Frontal cortex (tissue), 4 donors: Measurements from ENCODE around the gene CFAP251. TPM values are rescaled to one million over a fixed set of nuclear protein-coding genes. Genes with fewer than 3 reads are reported as not detected.

Source experiments
- DNase-seq, 2 donors: peaks; one replicate each; pipeline ENCODE4 v3.0.0; 2012; ENCODE audit warnings: low spot score in 2 of 2
- FAIRE-seq: peaks from 2 replicates; lab custom pipeline; 2012; peaks lifted over from hg19 to GRCh38; lab: Jason Lieb, UNC
- total RNA-seq: library from RNA; depleted of rRNA; stranded (reverse); fragments of >200 nt; gene quantifications from one replicate; pipeline ENCODE4 v1.2.3, GENCODE V29; 2014
- donor health status: control.
- donor health status: control.
- donor health status: control.

Gene CFAP251
- total RNA-seq, 1 donor from 2014 or later = 6.1 TPM

DNA sequence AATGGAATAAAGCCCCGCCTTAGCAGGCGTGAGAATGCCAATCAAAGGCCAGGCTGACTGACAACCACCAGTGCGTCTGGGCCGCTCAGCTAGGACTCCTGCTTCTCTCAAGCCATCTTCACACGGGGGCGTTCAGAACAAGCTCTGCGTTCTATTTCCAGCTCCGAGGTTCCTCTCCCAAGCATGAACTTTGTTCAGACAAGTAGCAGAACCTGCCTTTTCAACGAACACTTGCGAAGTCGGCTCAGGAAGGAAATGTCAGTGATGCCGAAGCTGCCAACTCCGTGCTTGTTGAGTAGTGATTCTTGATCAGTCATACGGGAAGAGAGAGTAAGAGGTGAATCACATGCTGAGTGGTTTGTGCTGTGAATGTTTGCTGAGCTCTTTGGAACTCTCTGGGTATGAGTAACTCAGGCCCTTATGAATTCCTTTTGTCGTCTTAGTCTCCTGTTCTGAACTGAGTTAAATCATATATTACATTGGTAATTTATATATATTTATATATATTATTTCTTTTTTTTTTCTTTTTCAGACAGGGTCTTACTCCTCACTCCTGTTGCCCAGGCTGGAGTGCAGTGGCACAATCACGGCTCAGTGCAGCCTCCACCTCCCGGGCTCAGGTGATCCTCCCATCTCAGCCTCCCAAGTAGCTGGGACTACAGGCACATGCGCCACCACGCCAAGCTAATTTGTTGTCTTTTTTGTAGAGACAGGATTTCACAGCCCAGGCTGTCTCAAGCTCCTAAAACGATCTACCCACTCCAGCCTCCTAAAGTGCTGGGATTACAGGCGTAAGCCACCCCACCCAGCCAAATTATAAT is 73.9 kb downstream of the CFAP251 start:
- no peak for DNase-seq
- no peak for FAIRE-seq

DNA sequence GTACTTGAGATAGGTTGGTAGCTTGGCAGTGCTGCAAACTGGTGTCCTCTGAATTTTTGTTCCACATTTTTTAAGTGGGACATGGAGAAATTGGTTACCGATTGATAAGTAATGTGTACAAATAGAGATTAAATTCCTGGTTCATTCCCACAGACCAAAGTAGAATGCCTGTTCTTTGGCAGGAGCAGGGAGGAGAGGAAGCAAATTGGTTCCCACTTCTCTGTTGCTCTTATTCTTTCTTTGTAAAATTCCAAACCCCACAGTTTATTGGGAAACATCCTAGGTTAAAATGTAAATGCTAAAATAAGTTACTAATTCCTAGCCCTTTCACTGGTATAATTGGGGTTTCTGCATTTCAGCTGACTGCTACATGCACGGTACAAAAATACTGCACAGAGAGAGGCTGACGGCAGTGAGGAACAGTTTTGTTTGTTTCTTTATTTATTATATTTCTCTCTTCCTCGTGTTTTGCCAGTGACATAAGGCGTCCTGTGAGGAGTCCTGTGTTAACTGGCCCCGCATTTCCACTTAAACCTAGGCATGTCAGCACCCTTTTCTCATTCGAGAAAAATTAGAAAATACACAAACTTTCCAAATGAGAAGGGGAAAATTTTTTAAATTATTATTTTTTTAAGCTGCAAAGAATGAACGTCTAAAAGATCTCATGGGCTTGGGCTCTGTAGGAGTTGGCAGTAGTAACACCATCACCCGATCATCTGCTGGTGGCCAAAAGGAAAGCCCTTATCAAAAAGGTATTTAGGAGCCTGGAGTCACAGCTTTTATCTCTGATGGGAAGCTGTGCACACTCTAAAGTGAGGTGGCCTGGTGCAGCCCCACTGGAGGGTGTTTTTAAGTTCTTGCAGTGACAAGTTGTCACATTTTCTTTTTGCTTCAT is 77.9 kb downstream of the CFAP251 start:
- DNase-seq (no peak), FAIRE-seq (no peak)

DNA sequence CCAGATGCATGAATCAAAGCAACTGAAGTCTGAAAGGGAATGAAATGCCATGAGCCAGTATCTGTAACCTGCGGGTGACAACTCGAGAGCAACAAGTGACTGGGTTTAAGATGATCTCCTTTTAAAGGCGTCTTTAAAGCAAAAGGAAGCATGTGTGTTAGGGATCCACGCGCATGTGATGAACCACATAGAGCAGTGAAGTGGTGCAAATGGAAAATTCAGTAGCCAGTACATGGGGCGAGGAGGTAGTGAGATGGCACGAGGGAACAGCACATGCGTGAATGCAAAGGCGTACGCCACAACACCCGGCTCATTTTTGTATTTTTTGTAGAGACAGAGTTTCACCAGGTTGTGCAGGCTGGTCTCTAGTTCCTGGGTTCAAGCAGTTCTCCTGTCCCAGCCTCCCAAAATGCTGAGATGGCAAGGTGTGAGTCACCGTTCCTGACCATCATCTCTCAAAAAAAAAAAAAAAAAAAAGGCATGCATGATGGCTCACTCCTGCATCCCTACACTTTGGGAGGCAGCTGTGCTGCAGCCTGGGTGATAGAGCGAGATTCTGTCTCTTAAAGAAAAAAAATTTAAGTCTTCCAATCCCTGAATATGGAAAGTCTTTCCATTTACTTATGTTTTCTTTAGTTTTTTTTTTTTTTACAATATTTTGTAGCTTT is 78.7 kb downstream of the CFAP251 start:
- no peak for DNase-seq
- no peak for FAIRE-seq

DNA sequence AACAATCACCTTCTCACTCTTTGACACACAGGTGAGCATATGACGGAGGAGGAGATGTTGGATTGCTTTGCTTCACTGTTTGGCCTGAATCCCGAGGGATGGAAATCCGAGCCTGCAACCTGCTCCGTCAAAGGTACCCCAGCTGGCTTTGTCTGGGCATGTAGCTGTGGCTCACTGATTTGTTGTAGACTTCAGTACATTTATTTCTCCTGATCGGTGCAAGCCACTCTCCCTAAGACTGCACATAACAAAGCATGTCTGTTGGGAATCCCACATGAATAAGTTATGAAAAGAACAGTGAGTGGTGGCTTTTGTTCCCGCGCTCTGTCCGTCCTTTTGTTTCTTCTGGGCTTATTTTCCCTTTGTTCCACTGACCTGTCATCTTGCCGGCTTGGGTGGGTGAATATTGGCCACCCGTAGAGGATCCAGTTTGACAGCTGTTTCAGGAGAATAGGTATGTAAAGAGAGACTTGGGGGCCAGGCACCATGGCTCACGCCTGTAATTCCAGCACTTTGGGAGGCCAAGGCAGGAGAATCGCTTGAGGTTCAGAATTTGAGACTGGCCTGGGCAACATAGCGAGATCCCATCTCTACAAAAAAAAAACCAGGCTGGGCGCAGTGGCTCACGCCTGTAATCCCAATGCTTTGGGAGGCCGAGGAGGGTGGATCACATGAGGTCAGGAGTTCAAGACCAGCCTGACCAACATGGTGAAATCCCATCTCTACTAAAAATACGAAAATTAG is 83.2 kb downstream of the CFAP251 start:
- FAIRE-seq (no peak), DNase-seq (peak in 1 of 2 donors; percentile 64)

DNA sequence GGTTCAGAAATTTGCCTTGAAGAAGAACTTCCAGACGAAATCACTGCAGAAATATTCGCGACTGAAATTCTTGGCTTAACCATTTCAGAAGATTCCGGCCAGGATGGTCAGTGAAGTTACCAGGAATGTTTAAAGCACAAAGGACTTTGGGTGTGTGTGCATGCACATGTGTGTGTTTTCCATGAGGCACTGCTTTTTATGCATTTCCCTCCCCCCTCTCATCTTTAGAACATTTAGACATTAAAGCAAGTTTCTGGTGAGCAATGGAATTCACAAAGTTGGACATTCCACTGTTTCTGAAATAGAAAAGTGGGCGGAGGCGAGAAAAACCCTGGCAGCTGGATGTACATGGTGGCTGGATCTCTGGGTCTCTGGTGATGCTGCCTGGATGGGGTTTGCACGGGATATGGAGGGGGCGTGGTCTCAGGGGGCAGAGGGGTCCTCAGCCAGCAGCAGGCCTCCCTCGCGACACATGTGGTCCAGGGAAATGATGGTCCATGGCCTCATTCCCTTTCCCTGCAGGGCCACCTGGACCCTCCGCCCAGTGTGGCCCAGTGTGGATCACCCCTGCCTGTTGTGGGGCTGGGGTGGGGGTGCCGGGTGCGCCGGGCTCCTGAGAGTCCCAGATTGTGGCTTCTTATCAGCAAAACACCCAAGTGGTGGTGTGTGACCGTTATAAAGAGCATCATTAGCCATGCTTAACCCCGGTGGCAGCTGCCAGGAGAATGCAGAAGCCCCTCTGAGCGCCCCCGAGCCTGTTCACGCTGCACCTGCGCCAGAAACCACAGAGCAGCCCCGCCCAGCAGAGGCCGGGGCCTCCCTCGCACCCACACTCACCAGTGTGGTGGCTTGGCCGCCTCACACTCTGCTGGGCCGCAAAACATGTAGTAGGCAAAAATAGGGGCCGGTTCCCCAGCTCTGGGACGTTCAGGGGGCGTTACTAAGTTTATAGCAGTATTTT is 85.5 kb downstream of the CFAP251 start:
- DNase-seq = no peak

DNA sequence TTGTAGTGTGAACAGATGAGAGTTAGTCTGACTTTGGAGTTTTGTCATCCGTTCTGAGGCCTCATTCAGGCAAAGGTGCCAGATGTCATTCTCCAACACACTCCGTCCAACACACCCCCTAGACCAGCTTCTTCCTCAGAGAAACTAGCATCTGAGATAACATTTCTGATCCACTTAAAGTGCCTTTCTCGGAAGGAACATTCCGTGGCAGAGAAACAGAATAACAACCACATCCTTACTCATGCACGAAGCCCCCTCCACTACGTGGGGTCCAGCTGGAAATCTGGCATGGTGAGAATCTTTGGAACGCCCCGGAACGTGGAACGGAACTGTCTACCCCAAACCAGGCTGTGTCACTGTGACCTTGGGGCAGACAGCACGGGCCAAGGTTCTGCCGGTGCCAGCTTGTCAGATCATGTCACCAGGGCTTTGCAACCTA is 86.3 kb downstream of the CFAP251 start:
- FAIRE-seq = no peak
- DNase-seq = no peak

More for the DNA sequence above, 85.5 kb downstream of the CFAP251 start:
- no peak for FAIRE-seq

DNA sequence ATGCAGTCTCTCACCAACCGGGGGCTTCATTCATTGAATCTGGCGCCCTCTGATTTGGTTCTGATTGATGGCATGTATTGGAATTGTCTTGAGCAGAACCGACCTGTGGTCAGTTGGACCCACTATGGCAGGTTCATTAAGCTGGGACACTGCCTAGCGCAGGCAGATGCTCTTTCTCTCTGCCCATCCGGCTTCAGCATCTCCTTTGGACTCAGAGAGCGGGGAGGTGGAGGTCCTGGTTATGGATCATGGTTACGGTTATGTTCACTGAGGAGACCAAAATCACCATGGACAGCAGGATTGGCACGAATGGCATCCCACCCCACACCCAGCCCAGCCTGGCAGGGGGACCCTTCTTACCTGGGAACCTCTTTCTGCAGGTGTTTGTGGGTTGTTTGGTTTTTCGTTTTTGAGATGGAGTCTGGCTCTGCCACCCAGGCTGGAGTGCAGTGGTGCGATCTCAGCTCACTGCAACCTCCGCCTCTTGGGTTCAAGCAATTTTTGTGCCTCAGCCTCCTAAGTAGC is 86.9 kb downstream of the CFAP251 start:
- no peak for FAIRE-seq
- DNase-seq = no peak

DNA sequence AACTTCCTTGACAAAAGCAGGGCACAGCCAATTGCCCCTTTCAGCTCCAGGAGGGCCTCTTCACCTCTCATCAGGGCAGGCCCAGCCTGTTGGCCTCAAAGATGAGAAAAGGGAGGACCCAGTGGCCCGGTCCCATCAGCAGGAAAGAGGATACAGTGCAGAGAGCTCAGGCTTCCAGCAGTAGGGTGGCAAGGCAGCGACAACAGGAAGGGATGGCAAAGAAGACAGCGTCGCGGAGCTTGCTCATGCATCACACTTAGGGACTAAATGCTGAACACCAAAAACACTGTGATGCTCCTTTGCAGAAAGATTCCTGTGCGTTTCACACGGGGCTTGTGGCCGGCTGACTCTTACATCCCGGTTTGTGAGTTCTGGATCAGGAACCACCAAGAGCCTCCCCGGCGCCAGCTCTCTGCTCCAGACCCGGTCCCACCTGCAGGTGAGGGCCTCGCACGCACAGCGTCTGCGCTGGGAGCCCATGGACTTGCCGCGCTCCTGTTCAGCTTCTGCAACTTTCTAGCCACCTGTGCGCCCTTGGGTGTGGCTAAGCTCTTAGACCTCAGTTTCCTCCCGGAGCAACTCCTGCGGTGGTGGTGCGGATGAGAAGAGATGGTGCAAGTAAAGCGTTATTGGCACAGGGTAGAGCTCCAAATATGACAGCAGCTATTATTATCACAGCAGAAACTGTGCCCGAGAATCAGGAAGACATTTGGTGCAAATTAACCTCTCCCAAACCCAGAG is 88.0 kb downstream of the CFAP251 start:
- DNase-seq = no peak
- no peak for FAIRE-seq

DNA sequence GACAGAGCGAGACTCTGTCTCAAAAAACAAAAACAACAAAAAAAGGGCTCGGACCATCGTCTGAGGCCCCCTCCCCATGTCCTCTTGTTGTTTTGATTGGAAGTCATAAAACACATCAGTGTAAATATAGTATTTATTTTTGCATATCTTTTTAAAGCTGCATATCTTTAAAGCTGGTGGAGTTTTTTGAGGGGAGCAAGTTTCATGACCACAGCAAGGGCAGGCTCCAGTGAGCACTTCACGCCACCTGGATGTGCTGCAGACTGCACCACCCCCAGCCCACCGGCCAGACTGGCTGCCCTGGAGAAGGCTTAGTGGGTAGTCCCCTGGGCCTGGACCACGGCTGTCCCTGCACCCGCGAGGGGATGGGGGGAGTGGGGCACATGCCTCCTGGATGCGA is 91.3 kb downstream of the CFAP251 start:
- no peak for FAIRE-seq
- no peak for DNase-seq

DNA sequence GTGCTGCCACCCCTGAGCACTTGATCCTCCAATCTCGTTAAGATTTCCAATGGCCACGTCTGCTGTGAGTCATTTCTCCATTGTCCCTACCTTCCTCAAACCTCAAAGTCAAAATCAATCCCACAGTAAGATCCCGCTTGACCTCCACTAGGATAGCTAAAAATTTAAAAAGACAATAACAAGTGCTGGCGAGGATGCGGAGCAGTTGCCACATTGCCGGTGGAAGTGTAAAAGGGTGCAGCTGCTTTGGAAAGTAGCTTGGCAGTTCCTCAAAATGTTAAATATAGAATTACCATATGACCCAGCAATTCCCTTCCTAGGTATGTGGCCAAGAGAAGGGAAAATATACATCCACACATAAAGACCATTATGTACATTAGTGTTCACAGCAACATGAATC is 93.8 kb downstream of the CFAP251 start:
- no peak for DNase-seq
- FAIRE-seq = no peak

DNA sequence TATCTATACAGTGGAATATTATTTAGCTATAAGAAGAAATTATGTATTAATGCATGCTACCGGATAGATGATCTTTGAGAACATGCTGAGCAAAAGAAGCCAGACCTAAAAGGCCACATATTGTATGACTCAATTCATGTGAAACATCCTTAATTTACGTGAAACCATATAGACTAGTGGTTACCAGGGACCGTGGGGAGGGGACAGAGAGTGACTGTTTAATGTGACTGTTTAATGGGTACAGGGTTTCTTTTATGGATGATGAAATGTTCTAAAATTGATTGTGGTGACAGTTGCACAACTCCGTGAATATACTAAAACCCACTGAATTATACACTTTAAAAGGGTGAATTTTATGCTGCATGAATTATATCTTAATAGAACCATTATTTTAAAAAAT is 94.7 kb downstream of the CFAP251 start:
- DNase-seq (no peak), FAIRE-seq (no peak)

DNA sequence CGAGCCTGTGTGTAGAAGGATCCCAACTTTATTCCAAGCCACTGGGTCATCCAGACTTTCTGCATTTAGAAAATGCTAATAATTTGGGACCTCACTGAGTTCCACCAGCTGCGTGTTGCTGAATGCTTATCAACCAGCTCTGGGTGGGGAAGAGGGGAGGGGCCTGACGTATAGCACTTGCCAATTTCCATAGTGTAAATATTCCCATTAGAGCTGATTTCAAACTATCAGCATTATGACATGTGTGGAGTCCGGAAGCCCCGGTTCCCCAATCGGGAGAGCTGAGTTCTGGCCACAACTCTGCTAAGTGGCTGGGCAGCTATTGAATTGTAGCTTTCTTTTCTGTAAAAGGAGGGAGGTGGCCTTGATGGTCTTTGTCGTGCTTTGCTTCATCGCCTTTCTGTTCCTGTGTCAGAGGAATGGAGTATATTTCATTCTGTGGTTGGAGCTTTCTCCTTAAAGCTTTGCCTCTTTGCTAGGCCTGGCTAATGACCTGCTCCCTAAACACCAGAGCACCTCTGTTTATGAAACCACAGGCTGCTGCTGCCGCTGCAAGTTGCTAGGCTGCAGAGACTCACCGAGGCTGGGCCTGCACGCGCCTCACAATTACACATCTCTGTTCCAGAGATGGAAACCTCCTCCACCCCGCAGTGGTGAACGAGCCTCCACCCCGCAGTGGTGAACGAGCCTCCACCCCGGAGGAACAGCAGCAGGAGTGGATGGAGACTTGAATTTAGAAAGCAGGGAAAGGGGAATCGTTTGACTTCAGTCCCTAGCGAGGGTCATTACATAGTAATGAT is 95.6 kb downstream of the CFAP251 start:
- peak in 1 of 2 donors; percentile 12 for DNase-seq
- FAIRE-seq = no peak

DNA sequence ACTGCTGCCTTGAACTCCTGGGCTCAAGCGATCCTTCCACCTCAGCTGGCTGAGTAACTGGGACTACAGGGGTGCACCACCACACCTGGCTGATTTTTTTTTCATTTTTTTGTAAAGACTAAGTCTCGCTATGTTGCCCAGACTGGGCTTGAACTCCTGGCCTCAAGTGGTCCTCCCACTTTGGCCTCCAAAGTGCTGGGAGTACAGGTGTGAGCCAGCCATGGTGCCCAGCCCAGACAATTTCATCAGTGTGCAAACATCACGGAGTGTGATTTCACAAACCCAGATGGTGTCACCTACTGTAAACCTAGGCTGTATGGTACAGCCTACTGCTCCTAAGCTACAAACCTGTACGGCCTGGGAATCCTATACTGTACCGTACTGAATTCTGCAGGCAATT is 96.4 kb downstream of the CFAP251 start:
- FAIRE-seq (no peak), DNase-seq (no peak)

DNA sequence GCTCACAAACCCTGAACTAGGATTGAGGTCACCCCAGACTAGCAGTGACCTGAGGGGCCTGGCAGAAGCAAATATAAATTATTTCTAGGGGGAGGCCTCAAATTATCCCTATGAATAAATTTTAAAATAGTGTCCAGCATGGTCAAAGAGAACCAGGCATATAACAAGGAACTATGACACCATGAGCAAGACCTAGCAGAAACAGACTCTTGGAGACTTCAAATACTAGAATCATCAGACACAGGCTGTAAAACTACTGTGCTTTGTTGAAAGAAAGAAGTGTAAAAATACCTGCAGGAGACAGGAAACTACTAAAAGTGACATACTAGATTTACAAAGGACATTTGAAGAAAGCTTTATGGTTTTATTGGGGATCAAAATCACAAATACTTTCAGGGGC is 100.1 kb downstream of the CFAP251 start:
- no peak for DNase-seq
- no peak for FAIRE-seq

DNA sequence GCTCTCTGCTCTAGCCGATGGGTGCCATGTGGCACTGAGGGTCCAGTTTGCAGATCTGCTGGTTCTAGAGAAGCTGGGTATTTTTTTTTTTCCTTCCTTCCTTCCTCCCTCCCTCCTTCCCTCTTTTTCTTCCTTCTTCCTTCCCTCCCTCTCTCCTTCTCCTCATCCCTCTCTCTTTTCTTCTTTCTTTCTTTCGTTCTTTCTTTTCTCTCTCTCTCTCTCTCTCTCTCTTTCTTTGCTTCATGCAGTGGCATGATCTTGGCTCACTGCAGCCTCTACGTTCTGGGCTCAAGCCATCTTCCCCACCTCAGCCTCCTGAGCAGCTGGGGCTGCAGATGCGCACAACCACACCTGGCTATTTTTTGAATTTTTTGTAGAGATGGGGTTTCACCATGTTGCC is 100.5 kb downstream of the CFAP251 start:
- FAIRE-seq (no peak), DNase-seq (no peak)

DNA sequence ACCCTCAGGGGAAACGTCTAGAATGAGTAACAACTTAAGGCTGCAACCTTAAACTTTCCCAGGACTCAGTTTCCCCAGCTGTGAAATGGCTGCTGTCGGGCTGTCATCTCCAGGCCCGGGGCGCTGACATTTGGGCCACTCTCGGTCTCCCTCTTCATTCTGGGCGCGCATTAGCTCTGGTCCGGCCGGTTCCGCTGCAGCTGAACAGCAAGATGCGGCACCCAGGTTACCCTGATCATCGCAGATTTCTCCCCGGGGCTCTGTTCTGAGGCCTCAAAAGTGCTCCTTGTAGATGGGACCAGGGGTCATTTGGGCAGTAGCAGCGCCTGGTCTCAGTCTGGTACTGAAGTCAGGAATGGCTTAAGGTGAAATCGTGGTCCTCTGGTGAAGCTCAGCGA is 102.4 kb downstream of the CFAP251 start:
- no peak for DNase-seq
- FAIRE-seq = no peak
